ENCODE data around the gene RAVER2. TPM values are rescaled to one million over a fixed set of nuclear protein-coding genes. Genes with fewer than 3 reads are reported as not detected.

Gene RAVER2
- total and polyA plus RNA-seq, 2 donors (not counting 1 experiment from before 2014, with no cell fraction given) = 0.82 to 1.4 TPM

GRCh38 chr1:64765826-64766225 lies 21.0 kb downstream of the RAVER2 start:
- DNase-seq = no peak
- Mint-ChIP-seq H3K9me3 (ENCODE audit: insufficient read depth) (peaks cover 3% of the 10 kb centered on the region), H3K4me1 (peaks cover 15% of the 10 kb centered on the region), H3K27me3 (no peaks in the 10 kb centered on the region), H3K27ac (no peak overlapping the region), H3K4me3 (no peak overlapping the region)
- no peaks in the 10 kb centered on the region for H3K27me3 ChIP-seq (replicated peaks in 1 of 4; ENCODE audit: control extremely low read depth in 1 of 4, control insufficient read depth in 3 of 4, insufficient read depth in 4 of 4, low read length in 3 of 4)
- no peak for TF ChIP-seq CTCF (IDR thresholded peaks at IDR 0.05)
- TF ChIP-seq EZH2 (IDR thresholded peaks at IDR 0.05; ENCODE audit: borderline replicate concordance, insufficient read depth, low read depth, low read length, poor library complexity, severe bottlenecking) = no peak
- POLR2A ChIA-PET = no interaction called here
- H3K9me3 ChIP-seq (ENCODE audit: control extremely low read depth in 1 of 3, control insufficient read depth in 2 of 3, insufficient read depth in 1 of 3, low read length in 2 of 3) = no peaks in the 10 kb centered on the region
- CTCF ChIA-PET = no interaction called here
- no peak overlapping the region for H3K4me3 ChIP-seq (ENCODE audit: control extremely low read depth in 1 of 5, extremely low read depth in 1 of 5, insufficient read depth in 1 of 5, low read depth in 2 of 5, low read length in 4 of 5)
- WGBS (ENCODE audit: insufficient coverage) = no CpG with 5 or more reads among the region's 2 CpGs
- peaks cover 10 to 13% of the 10 kb centered on the region in 2 donors for H3K4me1 ChIP-seq (ENCODE audit: control insufficient read depth in 2 of 2, insufficient read depth in 2 of 2, low read length in 2 of 2)
- H3K27ac ChIP-seq (ENCODE audit: low read length in 2 of 2) = no peak overlapping the region
- H3K9ac ChIP-seq (ENCODE audit: low read length) = no peak overlapping the region
- no peaks in the 10 kb centered on the region for H3K79me2 ChIP-seq (ENCODE audit: control insufficient read depth, insufficient read depth, low read length)
- intact Hi-C loops (cut with micrococcal nuclease) = no loop called here
- no peak overlapping the region for H3K4me2 ChIP-seq (replicated peaks; ENCODE audit: low read depth, low read length, poor library complexity, severe bottlenecking)
- H2AFZ ChIP-seq (ENCODE audit: insufficient read depth, low read depth, low read length, poor library complexity, severe bottlenecking) = no peak overlapping the region
- no peaks in the 10 kb centered on the region for H4K20me1 ChIP-seq (ENCODE audit: control insufficient read depth, insufficient read depth, low read length, poor library complexity, severe bottlenecking)
- H3K36me3 ChIP-seq (replicated peaks in 1 of 2; ENCODE audit: control extremely low read depth in 1 of 2, control insufficient read depth in 1 of 2, extremely low read depth in 1 of 2, insufficient read depth in 2 of 2, low read length in 1 of 2) = no peaks in the 10 kb centered on the region
- no peak for ATAC-seq (ENCODE audit: low read depth)

- WGBS (ENCODE audit: insufficient coverage) = no CpG with 5 or more reads among the region's 3 CpGs
- no peak overlapping the region for H3K27ac Mint-ChIP-seq
- TF ChIP-seq EZH2 (IDR thresholded peaks at IDR 0.05; ENCODE audit: borderline replicate concordance, insufficient read depth, low read depth, low read length, poor library complexity, severe bottlenecking) = no peak
- no peak for TF ChIP-seq CTCF (IDR thresholded peaks at IDR 0.05)
- Histone ChIP-seq H3K79me2 (ENCODE audit: control insufficient read depth, insufficient read depth, low read length) (no peaks in the 10 kb centered on the region), H3K9ac (ENCODE audit: low read length) (no peak overlapping the region), H3K27me3 (replicated peaks in 1 of 4; ENCODE audit: control extremely low read depth in 1 of 4, control insufficient read depth in 3 of 4, insufficient read depth in 4 of 4, low read length in 3 of 4) (no peaks in the 10 kb centered on the region), H3K4me1 (ENCODE audit: control insufficient read depth in 2 of 2, insufficient read depth in 2 of 2, low read length in 2 of 2) (peaks cover 10 to 13% of the 10 kb centered on the region in 2 donors), H3K27ac (ENCODE audit: low read length in 2 of 2) (no peak overlapping the region), H3K36me3 (replicated peaks in 1 of 2; ENCODE audit: control extremely low read depth in 1 of 2, control insufficient read depth in 1 of 2, extremely low read depth in 1 of 2, insufficient read depth in 2 of 2, low read length in 1 of 2) (no peaks in the 10 kb centered on the region), H2AFZ (ENCODE audit: insufficient read depth, low read depth, low read length, poor library complexity, severe bottlenecking) (no peak overlapping the region), H4K20me1 (ENCODE audit: control insufficient read depth, insufficient read depth, low read length, poor library complexity, severe bottlenecking) (no peaks in the 10 kb centered on the region), H3K4me2 (replicated peaks; ENCODE audit: low read depth, low read length, poor library complexity, severe bottlenecking) (no peak overlapping the region), H3K4me3 (ENCODE audit: control extremely low read depth in 1 of 5, extremely low read depth in 1 of 5, insufficient read depth in 1 of 5, low read depth in 2 of 5, low read length in 4 of 5) (no peak overlapping the region), H3K9me3 (ENCODE audit: control extremely low read depth in 1 of 3, control insufficient read depth in 2 of 3, insufficient read depth in 1 of 3, low read length in 2 of 3) (no peaks in the 10 kb centered on the region)
- intact Hi-C loops (cut with micrococcal nuclease) = no loop called here
- POLR2A ChIA-PET = no interaction called here
- DNase-seq (no peak), ATAC-seq (ENCODE audit: low read depth) (no peak)
- H3K4me1 Mint-ChIP-seq = peaks cover 15% of the 10 kb centered on the region
- H3K4me3 Mint-ChIP-seq = no peak overlapping the region
- H3K27me3 Mint-ChIP-seq = no peaks in the 10 kb centered on the region
- CTCF ChIA-PET = no interaction called here
- H3K9me3 Mint-ChIP-seq (ENCODE audit: insufficient read depth) = peaks cover 7% of the 10 kb centered on the region
Measured at GRCh38 chr1:64766429-64766828, 21.6 kb downstream of the RAVER2 start.
